BLaER1 (cell line): Measurements from ENCODE around the gene ERN1.
A peak's percentile ranks its signal among the peaks of the same experiment; 100 is the strongest.
"Not testable (repeated sequence)": the region's sequence is repeated elsewhere in the genome, so short reads cannot be mapped to it uniquely, and the experiment has no call there.

ENCODE experiments used
- H3K27ac ChIP-seq: shearing (Covaris generic); formaldehyde crosslinking; 2 replicates; pipeline ENCODE4 v1.8.1; 2022
- H3K27me3 ChIP-seq: shearing (Covaris generic); formaldehyde crosslinking; 2 replicates; pipeline ENCODE4 v1.8.1; 2022
- H3K36me3 ChIP-seq: shearing (Covaris generic); formaldehyde crosslinking; 2 replicates; pipeline ENCODE4 v1.8.1; 2022
- H3K4me1 ChIP-seq: shearing (Covaris generic); formaldehyde crosslinking; 2 replicates; pipeline ENCODE4 v1.8.1; 2022
- H3K4me2 ChIP-seq: shearing (Covaris generic); formaldehyde crosslinking; 2 replicates; pipeline ENCODE4 v1.8.1; 2022
- H3K4me3 ChIP-seq: shearing (Covaris generic); formaldehyde crosslinking; 2 replicates; pipeline ENCODE4 v1.8.1; 2022
- H3K9ac ChIP-seq: shearing (Covaris generic); formaldehyde crosslinking; 2 replicates; pipeline ENCODE4 v1.8.1; 2022
- H3K9me3 ChIP-seq: shearing (Covaris generic); formaldehyde crosslinking; 2 replicates; pipeline ENCODE4 v1.8.1; 2022
- H4K20me1 ChIP-seq: shearing (Covaris generic); formaldehyde crosslinking; 2 replicates; pipeline ENCODE4 v1.8.1; 2022
- Cebpa-rat ChIP-seq: shearing (Covaris generic); IDR thresholded peaks from 2 replicates; pipeline ENCODE4 v1.8.1; 2022

The ERN1 gene

GRCh38 chr17:64129765-64130558, at the start of gene ERN1:
Gene ERN1, minus strand, starts transcription at chr17:64130144. Its CDS starts 115 bp downstream, at chr17:64130029.
- H3K4me1 ChIP-seq = peaks cover 36% of the 10 kb centered on the region
- peaks cover 25% of the 10 kb centered on the region for H3K27me3 ChIP-seq
- peak within 1 kb of the TSS; percentile 96 for H3K4me2 ChIP-seq
- no peaks in the 10 kb centered on the region for H3K9me3 ChIP-seq
- H3K27ac ChIP-seq = peak within 1 kb of the TSS; percentile 73
- peak within 1 kb of the TSS; percentile 88 for H3K9ac ChIP-seq
- H3K36me3 ChIP-seq = no peaks in the 10 kb centered on the region
- H3K4me3 ChIP-seq = peak within 1 kb of the TSS; percentile 93
- no peak for TF ChIP-seq Cebpa-rat
- H4K20me1 ChIP-seq = peaks cover 46% of the 10 kb centered on the region

DNA sequence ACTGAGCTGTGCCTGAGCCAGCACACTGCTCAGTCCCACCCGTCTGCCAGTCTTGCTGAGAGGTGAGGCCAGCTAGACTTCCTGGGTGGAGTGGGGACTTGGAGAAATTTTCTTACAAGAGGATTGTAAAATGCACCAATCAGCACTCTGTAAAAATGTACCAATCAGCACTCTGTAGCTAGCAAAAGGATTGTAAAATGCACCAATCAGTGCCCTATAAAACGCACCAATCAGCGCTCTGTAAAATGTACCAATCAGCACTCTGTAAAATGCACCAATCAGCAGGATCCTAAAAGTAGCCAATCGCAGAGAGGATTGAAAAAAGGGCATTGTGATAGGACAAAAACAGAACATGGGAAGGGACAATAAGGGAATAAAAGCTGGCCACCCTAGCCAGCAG, 49.1 kb upstream of the ERN1 start:
- peaks cover 44% of the 10 kb centered on the region for H3K36me3 ChIP-seq
- H3K4me1 ChIP-seq, H3K9ac ChIP-seq, H3K9me3 ChIP-seq, H4K20me1 ChIP-seq, H3K27ac ChIP-seq, H3K27me3 ChIP-seq, H3K4me2 ChIP-seq, H3K4me3 ChIP-seq: not testable (repeated sequence)

GRCh38 chr17:64178011-64178825, 48.3 kb upstream of the ERN1 start:
- Histone ChIP-seq H3K27me3 (no peaks in the 10 kb centered on the region), H3K4me1 (no peaks in the 10 kb centered on the region), H3K9ac (no peak overlapping the region), H3K4me2 (no peak overlapping the region), H4K20me1 (no peaks in the 10 kb centered on the region), H3K9me3 (no peaks in the 10 kb centered on the region), H3K36me3 (peaks cover 47% of the 10 kb centered on the region), H3K27ac (no peak overlapping the region), H3K4me3 (no peak overlapping the region)
- TF ChIP-seq Cebpa-rat = no peak

- no peaks in the 10 kb centered on the region for H3K4me1 ChIP-seq
- no peak overlapping the region for H3K27ac ChIP-seq
- no peak overlapping the region for H3K9ac ChIP-seq
- H3K27me3 ChIP-seq = no peaks in the 10 kb centered on the region
- no peak overlapping the region for H3K4me3 ChIP-seq
- peaks cover 48% of the 10 kb centered on the region for H3K36me3 ChIP-seq
- no peaks in the 10 kb centered on the region for H4K20me1 ChIP-seq
- no peak overlapping the region for H3K4me2 ChIP-seq
- no peaks in the 10 kb centered on the region for H3K9me3 ChIP-seq
- no peak for TF ChIP-seq Cebpa-rat
These were observed 47.5 kb upstream of the ERN1 start for GRCh38 chr17:64177311-64178010.

GRCh38 chr17:64176556-64176955, 46.6 kb upstream of the ERN1 start:
- Histone ChIP-seq H3K27ac (no peak overlapping the region), H3K36me3 (peaks cover 54% of the 10 kb centered on the region), H3K27me3 (no peaks in the 10 kb centered on the region), H3K9me3 (no peaks in the 10 kb centered on the region), H3K4me3 (no peak overlapping the region), H3K9ac (no peak overlapping the region), H3K4me1 (no peaks in the 10 kb centered on the region), H3K4me2 (no peak overlapping the region), H4K20me1 (no peaks in the 10 kb centered on the region)
- TF ChIP-seq Cebpa-rat = no peak

GRCh38 chr17:64174686-64175456, 44.9 kb upstream of the ERN1 start:
- no peak overlapping the region for H3K27ac ChIP-seq

DNA sequence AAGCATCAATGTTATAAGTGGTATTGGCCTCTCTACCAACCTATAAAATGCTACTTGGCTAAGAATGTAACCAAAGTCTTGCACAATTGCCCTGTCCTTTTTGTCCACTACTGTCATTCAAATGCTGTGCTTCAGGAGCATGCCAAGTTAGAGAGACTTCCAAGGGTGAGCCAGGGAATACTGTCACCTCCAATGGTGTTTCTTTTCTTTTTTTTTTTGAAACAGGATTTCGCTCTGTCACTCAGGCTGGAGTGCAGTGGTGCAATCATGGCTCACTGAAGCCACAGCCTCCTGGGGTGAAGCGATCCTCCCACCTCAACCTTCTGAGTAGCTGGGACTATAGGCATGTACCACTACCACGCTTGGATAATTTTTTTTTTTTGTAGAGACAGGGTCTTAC, 43.7 kb upstream of the ERN1 start:
- H3K4me1 ChIP-seq = no peaks in the 10 kb centered on the region
- no peak overlapping the region for H3K4me2 ChIP-seq
- no peak for TF ChIP-seq Cebpa-rat
- H3K4me3 ChIP-seq = no peak overlapping the region
- H3K27me3 ChIP-seq = no peaks in the 10 kb centered on the region
- no peak overlapping the region for H3K27ac ChIP-seq
- H4K20me1 ChIP-seq = no peaks in the 10 kb centered on the region
- H3K9ac ChIP-seq = no peak overlapping the region
- H3K36me3 ChIP-seq = peaks cover 73% of the 10 kb centered on the region
- H3K9me3 ChIP-seq = no peaks in the 10 kb centered on the region

More at GRCh38 chr17:64174686-64175456, 44.9 kb upstream of the ERN1 start:
- Histone ChIP-seq H3K4me2 (no peak overlapping the region), H4K20me1 (no peaks in the 10 kb centered on the region), H3K27me3 (no peaks in the 10 kb centered on the region), H3K9me3 (no peaks in the 10 kb centered on the region), H3K9ac (no peak overlapping the region), H3K4me3 (no peak overlapping the region), H3K36me3 (peaks cover 68% of the 10 kb centered on the region), H3K4me1 (no peaks in the 10 kb centered on the region)
- no peak for TF ChIP-seq Cebpa-rat

DNA sequence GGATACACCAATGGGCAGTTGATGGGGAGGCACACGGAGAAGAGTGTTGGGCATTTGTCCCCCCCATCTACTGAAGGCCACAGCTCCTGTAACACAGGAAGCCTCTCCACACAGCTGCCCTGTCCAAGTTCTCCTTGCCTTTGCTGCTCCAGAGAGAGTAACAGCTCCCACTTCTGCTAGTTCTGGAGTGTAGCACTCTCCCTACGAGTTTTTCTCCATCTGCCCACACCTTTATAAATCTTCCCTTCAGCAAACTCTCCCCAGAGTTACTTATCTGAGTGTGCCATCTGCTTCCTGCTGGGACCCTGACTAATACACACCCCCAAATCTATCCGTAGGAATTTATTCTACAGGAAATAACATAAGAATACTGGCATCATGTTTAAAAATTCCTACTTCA, 42.6 kb upstream of the ERN1 start:
- Histone ChIP-seq H4K20me1 (no peaks in the 10 kb centered on the region), H3K4me3 (no peak overlapping the region), H3K36me3 (peaks cover 63% of the 10 kb centered on the region), H3K27me3 (no peaks in the 10 kb centered on the region), H3K4me1 (no peaks in the 10 kb centered on the region), H3K27ac (no peak overlapping the region), H3K9me3 (no peaks in the 10 kb centered on the region), H3K9ac (no peak overlapping the region), H3K4me2 (no peak overlapping the region)
- no peak for TF ChIP-seq Cebpa-rat

GRCh38 chr17:64171041-64171440, 41.1 kb upstream of the ERN1 start:
- H3K27me3 ChIP-seq = no peaks in the 10 kb centered on the region
- H3K9me3 ChIP-seq = no peaks in the 10 kb centered on the region
- no peak overlapping the region for H3K4me3 ChIP-seq
- H3K9ac ChIP-seq = no peak overlapping the region
- H3K4me2 ChIP-seq = no peak overlapping the region
- no peaks in the 10 kb centered on the region for H3K4me1 ChIP-seq
- H3K36me3 ChIP-seq = peaks cover 59% of the 10 kb centered on the region
- no peak for TF ChIP-seq Cebpa-rat
- H4K20me1 ChIP-seq = no peaks in the 10 kb centered on the region
- no peak overlapping the region for H3K27ac ChIP-seq
